HEK293 (cell line): ENCODE results near the gene RPL23.

Source experiments
- MYNN ChIP-seq: fragments of 450-650 bp; formaldehyde crosslinking; IDR thresholded peaks from 2 replicates; pipeline ENCODE4 v1.5.1; 2016; ENCODE audit warnings: missing biosample characterization, missing genetic modification characterization, borderline replicate concordance
- ZNF266 ChIP-seq: fragments of 450-650 bp; formaldehyde crosslinking; IDR thresholded peaks from 2 replicates; pipeline ENCODE4 v1.5.1; 2016; ENCODE audit warnings: missing biosample characterization, missing genetic modification characterization, low read depth
- ZNF501 ChIP-seq: fragments of 450-650 bp; formaldehyde crosslinking; IDR thresholded peaks from 2 replicates; pipeline ENCODE4 v1.5.1; 2016; ENCODE audit warnings: missing biosample characterization, missing genetic modification characterization
- TF ChIP-seq, protein P1 (sequence below): fragments of 450-650 bp; formaldehyde crosslinking; IDR thresholded peaks from 2 replicates; pipeline ENCODE4 v1.5.1; 2016; ENCODE audit warnings: missing biosample characterization, missing genetic modification characterization

DNA sequence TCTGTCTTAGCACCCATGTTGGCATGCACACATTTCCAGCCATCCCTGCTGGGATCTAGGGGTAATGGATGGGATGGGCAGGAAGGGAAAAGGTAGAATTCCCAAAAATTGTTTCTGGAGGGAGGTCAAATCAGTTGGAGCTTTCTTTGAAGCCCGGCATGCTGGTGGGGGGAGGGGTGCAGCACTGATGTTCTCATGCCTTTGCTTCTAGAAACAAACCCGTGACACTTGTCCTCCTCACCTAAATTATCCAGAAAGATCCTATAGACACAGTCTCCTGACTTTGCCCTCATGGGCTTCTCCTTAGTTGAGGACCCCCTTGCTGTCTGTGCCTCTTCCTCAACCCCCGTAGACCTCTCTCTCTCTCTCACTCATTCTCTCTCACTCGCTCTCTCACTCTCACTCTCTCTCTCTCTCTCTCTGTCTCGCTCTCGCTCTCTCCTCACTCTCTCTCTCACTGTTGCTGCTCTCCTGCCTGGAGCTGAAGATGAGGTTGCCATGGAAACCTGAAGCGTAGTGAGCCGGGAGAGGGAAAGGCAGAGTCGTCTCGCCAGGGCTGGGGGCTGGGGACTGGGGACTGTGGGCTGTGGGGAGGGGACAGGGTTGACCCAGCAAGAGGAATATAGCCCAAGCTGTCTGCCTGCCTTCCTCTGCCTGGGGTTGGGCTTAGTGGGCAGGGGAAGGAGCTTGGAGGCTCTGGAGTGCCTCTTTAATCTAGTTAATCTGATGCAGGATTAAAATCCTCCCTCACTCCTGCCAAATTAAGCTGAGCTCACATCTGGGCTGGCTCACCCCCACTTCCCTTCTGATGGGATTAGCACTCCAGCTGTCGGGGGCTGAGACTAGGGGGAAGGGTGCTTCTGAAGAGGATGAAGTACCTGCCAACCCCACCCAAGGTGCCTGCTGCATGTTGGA is 32.5 kb upstream of the RPL23 start:
- TF ChIP-seq, protein P1, sequence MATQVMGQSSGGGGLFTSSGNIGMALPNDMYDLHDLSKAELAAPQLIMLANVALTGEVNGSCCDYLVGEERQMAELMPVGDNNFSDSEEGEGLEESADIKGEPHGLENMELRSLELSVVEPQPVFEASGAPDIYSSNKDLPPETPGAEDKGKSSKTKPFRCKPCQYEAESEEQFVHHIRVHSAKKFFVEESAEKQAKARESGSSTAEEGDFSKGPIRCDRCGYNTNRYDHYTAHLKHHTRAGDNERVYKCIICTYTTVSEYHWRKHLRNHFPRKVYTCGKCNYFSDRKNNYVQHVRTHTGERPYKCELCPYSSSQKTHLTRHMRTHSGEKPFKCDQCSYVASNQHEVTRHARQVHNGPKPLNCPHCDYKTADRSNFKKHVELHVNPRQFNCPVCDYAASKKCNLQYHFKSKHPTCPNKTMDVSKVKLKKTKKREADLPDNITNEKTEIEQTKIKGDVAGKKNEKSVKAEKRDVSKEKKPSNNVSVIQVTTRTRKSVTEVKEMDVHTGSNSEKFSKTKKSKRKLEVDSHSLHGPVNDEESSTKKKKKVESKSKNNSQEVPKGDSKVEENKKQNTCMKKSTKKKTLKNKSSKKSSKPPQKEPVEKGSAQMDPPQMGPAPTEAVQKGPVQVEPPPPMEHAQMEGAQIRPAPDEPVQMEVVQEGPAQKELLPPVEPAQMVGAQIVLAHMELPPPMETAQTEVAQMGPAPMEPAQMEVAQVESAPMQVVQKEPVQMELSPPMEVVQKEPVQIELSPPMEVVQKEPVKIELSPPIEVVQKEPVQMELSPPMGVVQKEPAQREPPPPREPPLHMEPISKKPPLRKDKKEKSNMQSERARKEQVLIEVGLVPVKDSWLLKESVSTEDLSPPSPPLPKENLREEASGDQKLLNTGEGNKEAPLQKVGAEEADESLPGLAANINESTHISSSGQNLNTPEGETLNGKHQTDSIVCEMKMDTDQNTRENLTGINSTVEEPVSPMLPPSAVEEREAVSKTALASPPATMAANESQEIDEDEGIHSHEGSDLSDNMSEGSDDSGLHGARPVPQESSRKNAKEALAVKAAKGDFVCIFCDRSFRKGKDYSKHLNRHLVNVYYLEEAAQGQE = no peak
- TF ChIP-seq ZNF501 (no peak), ZNF266 (tag by site-specific recombination) (no peak), MYNN (tag by site-specific recombination) (no peak)
